Liver (tissue), 9 donors: ENCODE results near the gene MAP4K4. TPM values are rescaled to one million over a fixed set of nuclear protein-coding genes. Genes with fewer than 3 reads are reported as not detected.
A peak's percentile ranks its signal among the peaks of the same experiment; 100 is the strongest.

Experiments used
- DNase-seq: peaks from one replicate; pipeline ENCODE4 v3.0.0-alpha.2; 2017; ENCODE audit warnings: low spot score
- H3K27ac ChIP-seq, 2 donors: one replicate each; pipeline ENCODE4 v1.7.0; 2013; ENCODE audit warnings: inconsistent platforms in 2 of 2, low read length in 2 of 2, control low read depth in 1 of 2, low read depth in 1 of 2, mild to moderate bottlenecking in 1 of 2
- H3K27me3 ChIP-seq, 4 donors: one replicate each; pipeline versions ENCODE4 v1.6.1 to v1.7.0; 2013; ENCODE audit warnings: low read length in 3 of 4, inconsistent platforms in 1 of 4, mild to moderate bottlenecking in 1 of 4, moderate library complexity in 1 of 4; ENCODE audit not compliant: control insufficient read depth in 4 of 4, insufficient read depth in 4 of 4
- H3K36me3 ChIP-seq, 4 donors: one replicate each; pipeline versions ENCODE4 v1.6.1 to v1.7.0; 2013; ENCODE audit warnings: low read length in 3 of 4, mild to moderate bottlenecking in 3 of 4, low read depth in 1 of 4, moderate library complexity in 1 of 4; ENCODE audit not compliant: control insufficient read depth in 4 of 4, insufficient read depth in 3 of 4
- H3K4me1 ChIP-seq, 4 donors: one replicate each; pipeline versions ENCODE4 v1.6.1 to v1.7.0; 2013; ENCODE audit warnings: low read length in 3 of 4, mild to moderate bottlenecking in 3 of 4, moderate library complexity in 1 of 4; ENCODE audit not compliant: control insufficient read depth in 4 of 4, insufficient read depth in 4 of 4
- H3K4me3 ChIP-seq, 3 donors: one replicate each; pipeline versions ENCODE4 v1.6.1 to v1.7.0; 2013; ENCODE audit warnings: low read length in 3 of 3, control low read depth in 1 of 3, low read depth in 1 of 3, mild to moderate bottlenecking in 1 of 3
- H3K9ac ChIP-seq, 2 donors: one replicate each; pipeline ENCODE4 v1.7.0; 2013; ENCODE audit warnings: low read length in 2 of 2, mild to moderate bottlenecking in 2 of 2, moderate library complexity in 2 of 2, control low read depth in 1 of 2, low read depth in 1 of 2
- H3K9me3 ChIP-seq, 4 donors: one replicate each; pipeline versions ENCODE4 v1.6.1 to v1.7.0; 2013; ENCODE audit warnings: low read length in 3 of 4; ENCODE audit not compliant: control insufficient read depth in 4 of 4
- EGR1 ChIP-seq, 2 donors: IDR thresholded peaks; 2 replicates each; pipeline ENCODE4 v1.6.1; 2016 to 2018; ENCODE audit warnings: antibody characterized with exemption in 2 of 2, low read depth in 2 of 2
- FOXA1 ChIP-seq: IDR thresholded peaks from 2 replicates; pipeline ENCODE4 v1.6.1; 2016; ENCODE audit warnings: antibody characterized with exemption
- FOXA2 ChIP-seq: IDR thresholded peaks from 2 replicates; pipeline ENCODE4 v1.6.1; 2016; ENCODE audit warnings: antibody characterized with exemption
- GABPA ChIP-seq, 2 donors: IDR thresholded peaks in 1 of 2; conservative IDR thresholded peaks in 1 of 2; 2 replicates each; pipeline ENCODE4 v1.6.1; 2016; ENCODE audit warnings: antibody characterized with exemption in 2 of 2, mild to moderate bottlenecking in 1 of 2, moderate library complexity in 1 of 2
- HNF4A ChIP-seq, 2 donors: conservative IDR thresholded peaks; 2 replicates each; pipeline ENCODE4 v1.6.1; 2016; ENCODE audit warnings: antibody characterized with exemption in 2 of 2, mild to moderate bottlenecking in 2 of 2
- HNF4G ChIP-seq: IDR thresholded peaks from 2 replicates; pipeline ENCODE4 v1.6.1; 2016; ENCODE audit warnings: antibody characterized with exemption
- JUND ChIP-seq, 2 donors: IDR thresholded peaks; 2 replicates each; pipeline ENCODE4 v1.6.1; 2016; ENCODE audit warnings: antibody characterized with exemption in 2 of 2
- NR2F2 ChIP-seq: IDR thresholded peaks from 2 replicates; pipeline ENCODE4 v1.6.1; 2016; ENCODE audit warnings: antibody characterized with exemption
- RAD21 ChIP-seq, 2 donors: IDR thresholded peaks; 2 replicates each; pipeline ENCODE4 v1.6.1; 2016; ENCODE audit warnings: antibody characterized with exemption in 2 of 2, mild to moderate bottlenecking in 2 of 2
- RXRA ChIP-seq, 2 donors: IDR thresholded peaks; 2 replicates each; pipeline ENCODE4 v1.6.1; 2017 to 2018; ENCODE audit warnings: antibody characterized with exemption in 2 of 2, mild to moderate bottlenecking in 1 of 2
- SP1 ChIP-seq: IDR thresholded peaks from 2 replicates; pipeline ENCODE4 v1.6.1; 2018; ENCODE audit warnings: antibody characterized with exemption, mild to moderate bottlenecking
- TAF1 ChIP-seq: conservative IDR thresholded peaks from 2 replicates; pipeline ENCODE4 v1.6.1; 2016; ENCODE audit warnings: antibody characterized with exemption, mild to moderate bottlenecking
- YY1 ChIP-seq: IDR thresholded peaks from 2 replicates; pipeline ENCODE4 v1.6.1; 2016; ENCODE audit warnings: antibody characterized with exemption, mild to moderate bottlenecking
- WGBS: extraction: QIAGEN DNeasy Blood & Tissue Kit; methylation state at CpG from one replicate; pipeline ENCODE4 v1.1.7; 2013; 5-methylcytosine and 5-hydroxymethylcytosine counted together
- polyA plus RNA-seq, 2 donors: library from polyadenylated mRNA; stranded (reverse) in 1 of 2; unstranded in 1 of 2; fragments of 200-250 nt in 1 of 2; fragments of >200 nt in 1 of 2; fragmentation: Nextera tagmentation in 1 of 2; extraction: Ambion mirVana in 1 of 2; gene quantifications; one replicate each; pipeline versions ENCODE4 v1.2.1 to v1.2.3, GENCODE V29; 2013 to 2015
- total RNA-seq, 2 donors: library from RNA; depleted of rRNA; stranded (reverse); fragments of >200 nt; gene quantifications; one replicate each; pipeline ENCODE4 v1.2.3, GENCODE V29; 2014
- TF ChIP-seq, protein P1 (sequence below): IDR thresholded peaks from 2 replicates; pipeline ENCODE4 v1.6.1; 2016; ENCODE audit warnings: antibody characterized with exemption
- TF ChIP-seq, protein P2 (sequence below): IDR thresholded peaks from 2 replicates; pipeline ENCODE4 v1.6.1; 2016; ENCODE audit warnings: antibody characterized with exemption, mild to moderate bottlenecking
- TF ChIP-seq, protein P3 (sequence below): IDR thresholded peaks from 2 replicates; pipeline ENCODE4 v1.6.1; 2016; ENCODE audit warnings: antibody characterized with exemption
- TF ChIP-seq, protein P4 (sequence below): fragments of 150-350 bp; IDR thresholded peaks from 2 replicates; pipeline ENCODE4 v1.5.1; 2017; ENCODE audit warnings: improper control_type of control experiment, low read depth, low read length; ENCODE audit not compliant: missing input control
- TF ChIP-seq, protein P5 (sequence below): IDR thresholded peaks from 2 replicates; pipeline ENCODE4 v1.6.1; 2016; ENCODE audit warnings: antibody characterized with exemption
- donor health status: healthy.
- donor health status: healthy.
- donor health status: healthy.
- donor health status: healthy.
- donor health status: healthy.

MAP4K4 gene
- total and polyA plus RNA-seq, 4 donors: 9.1 to 40.0 (median 23.6) TPM

DNA sequence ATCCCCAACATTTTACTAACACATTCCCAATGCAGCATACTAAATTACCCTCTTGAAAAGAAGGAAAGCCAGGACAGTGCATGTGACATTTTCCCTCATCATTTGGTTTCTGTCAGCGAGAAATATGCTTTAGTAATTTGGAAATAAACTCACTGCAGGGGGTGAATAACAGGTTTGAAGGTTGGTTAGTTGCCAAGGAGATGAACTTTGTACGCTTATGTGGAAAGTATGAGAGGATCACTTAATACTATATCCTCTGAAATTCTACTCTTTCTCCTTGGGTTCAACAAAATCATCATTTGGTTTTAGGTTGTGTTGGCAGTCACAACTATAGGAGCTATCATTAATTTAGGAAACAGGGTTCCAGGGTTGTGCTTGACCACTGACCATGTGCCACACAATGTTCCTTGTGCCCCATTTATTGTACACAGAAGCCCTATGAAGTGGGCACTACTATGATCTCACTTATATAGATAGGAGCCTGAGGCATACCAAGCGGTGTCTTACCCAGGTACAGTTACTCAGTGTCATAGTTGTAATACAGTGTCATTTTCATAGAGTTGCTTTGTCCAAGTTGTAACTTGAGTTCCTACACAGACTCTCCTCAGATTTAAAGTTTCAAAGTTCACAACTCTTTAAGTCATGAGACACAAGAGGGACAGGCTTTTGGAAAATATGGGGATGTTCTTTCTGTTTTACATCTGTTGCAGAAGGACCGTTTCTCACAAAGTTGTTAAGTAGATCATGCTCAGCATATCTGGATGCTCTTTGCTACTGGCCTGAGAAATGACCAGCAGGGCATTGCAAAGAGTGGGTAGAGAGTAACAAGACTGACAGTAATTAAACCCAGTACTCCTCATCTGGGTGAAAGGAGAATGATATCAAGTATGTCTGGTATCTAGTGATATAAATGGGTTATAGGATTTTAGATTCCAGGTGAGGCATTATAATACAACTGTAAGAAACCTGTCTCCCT is 91.8 kb downstream of the MAP4K4 start:
- TF ChIP-seq, protein P1, sequence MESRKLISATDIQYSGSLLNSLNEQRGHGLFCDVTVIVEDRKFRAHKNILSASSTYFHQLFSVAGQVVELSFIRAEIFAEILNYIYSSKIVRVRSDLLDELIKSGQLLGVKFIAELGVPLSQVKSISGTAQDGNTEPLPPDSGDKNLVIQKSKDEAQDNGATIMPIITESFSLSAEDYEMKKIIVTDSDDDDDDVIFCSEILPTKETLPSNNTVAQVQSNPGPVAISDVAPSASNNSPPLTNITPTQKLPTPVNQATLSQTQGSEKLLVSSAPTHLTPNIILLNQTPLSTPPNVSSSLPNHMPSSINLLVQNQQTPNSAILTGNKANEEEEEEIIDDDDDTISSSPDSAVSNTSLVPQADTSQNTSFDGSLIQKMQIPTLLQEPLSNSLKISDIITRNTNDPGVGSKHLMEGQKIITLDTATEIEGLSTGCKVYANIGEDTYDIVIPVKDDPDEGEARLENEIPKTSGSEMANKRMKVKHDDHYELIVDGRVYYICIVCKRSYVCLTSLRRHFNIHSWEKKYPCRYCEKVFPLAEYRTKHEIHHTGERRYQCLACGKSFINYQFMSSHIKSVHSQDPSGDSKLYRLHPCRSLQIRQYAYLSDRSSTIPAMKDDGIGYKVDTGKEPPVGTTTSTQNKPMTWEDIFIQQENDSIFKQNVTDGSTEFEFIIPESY: peak; percentile 11
- TF ChIP-seq RAD21 (IDR thresholded peaks at IDR 0.05) (peak in 1 of 2 donors; percentile 21), JUND (IDR thresholded peaks at IDR 0.05) (peak; percentile 63 to 94), RXRA (IDR thresholded peaks at IDR 0.05) (peak; percentile 54 to 70), EGR1 (IDR thresholded peaks at IDR 0.05; ENCODE audit: low read depth in 2 of 2) (peak in 1 of 2 donors; percentile 75), TAF1 (no peak), SP1 (peak; percentile 62), NR2F2 (peak; percentile 24), YY1 (no peak), GABPA (IDR thresholded peaks at IDR 0.05 in 1 of 2, conservative IDR thresholded peaks at IDR 0.05 in 1 of 2) (no peak), HNF4G (peak; percentile 60), FOXA1 (no peak), FOXA2 (no peak), HNF4A (conservative IDR thresholded peaks at IDR 0.05) (peak; percentile 84 to 89)
- TF ChIP-seq, protein P2, sequence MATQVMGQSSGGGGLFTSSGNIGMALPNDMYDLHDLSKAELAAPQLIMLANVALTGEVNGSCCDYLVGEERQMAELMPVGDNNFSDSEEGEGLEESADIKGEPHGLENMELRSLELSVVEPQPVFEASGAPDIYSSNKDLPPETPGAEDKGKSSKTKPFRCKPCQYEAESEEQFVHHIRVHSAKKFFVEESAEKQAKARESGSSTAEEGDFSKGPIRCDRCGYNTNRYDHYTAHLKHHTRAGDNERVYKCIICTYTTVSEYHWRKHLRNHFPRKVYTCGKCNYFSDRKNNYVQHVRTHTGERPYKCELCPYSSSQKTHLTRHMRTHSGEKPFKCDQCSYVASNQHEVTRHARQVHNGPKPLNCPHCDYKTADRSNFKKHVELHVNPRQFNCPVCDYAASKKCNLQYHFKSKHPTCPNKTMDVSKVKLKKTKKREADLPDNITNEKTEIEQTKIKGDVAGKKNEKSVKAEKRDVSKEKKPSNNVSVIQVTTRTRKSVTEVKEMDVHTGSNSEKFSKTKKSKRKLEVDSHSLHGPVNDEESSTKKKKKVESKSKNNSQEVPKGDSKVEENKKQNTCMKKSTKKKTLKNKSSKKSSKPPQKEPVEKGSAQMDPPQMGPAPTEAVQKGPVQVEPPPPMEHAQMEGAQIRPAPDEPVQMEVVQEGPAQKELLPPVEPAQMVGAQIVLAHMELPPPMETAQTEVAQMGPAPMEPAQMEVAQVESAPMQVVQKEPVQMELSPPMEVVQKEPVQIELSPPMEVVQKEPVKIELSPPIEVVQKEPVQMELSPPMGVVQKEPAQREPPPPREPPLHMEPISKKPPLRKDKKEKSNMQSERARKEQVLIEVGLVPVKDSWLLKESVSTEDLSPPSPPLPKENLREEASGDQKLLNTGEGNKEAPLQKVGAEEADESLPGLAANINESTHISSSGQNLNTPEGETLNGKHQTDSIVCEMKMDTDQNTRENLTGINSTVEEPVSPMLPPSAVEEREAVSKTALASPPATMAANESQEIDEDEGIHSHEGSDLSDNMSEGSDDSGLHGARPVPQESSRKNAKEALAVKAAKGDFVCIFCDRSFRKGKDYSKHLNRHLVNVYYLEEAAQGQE: no peak
- TF ChIP-seq, protein P3, sequence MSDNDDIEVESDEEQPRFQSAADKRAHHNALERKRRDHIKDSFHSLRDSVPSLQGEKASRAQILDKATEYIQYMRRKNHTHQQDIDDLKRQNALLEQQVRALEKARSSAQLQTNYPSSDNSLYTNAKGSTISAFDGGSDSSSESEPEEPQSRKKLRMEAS: peak; percentile 42
- TF ChIP-seq, protein P4, sequence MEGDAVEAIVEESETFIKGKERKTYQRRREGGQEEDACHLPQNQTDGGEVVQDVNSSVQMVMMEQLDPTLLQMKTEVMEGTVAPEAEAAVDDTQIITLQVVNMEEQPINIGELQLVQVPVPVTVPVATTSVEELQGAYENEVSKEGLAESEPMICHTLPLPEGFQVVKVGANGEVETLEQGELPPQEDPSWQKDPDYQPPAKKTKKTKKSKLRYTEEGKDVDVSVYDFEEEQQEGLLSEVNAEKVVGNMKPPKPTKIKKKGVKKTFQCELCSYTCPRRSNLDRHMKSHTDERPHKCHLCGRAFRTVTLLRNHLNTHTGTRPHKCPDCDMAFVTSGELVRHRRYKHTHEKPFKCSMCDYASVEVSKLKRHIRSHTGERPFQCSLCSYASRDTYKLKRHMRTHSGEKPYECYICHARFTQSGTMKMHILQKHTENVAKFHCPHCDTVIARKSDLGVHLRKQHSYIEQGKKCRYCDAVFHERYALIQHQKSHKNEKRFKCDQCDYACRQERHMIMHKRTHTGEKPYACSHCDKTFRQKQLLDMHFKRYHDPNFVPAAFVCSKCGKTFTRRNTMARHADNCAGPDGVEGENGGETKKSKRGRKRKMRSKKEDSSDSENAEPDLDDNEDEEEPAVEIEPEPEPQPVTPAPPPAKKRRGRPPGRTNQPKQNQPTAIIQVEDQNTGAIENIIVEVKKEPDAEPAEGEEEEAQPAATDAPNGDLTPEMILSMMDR: no peak
- TF ChIP-seq, protein P5, sequence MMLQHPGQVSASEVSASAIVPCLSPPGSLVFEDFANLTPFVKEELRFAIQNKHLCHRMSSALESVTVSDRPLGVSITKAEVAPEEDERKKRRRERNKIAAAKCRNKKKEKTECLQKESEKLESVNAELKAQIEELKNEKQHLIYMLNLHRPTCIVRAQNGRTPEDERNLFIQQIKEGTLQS: no peak
- Histone ChIP-seq H3K27me3 (no peaks in the 10 kb centered on the region), H3K4me1 (peaks cover 0 to 26% (median 10%) of the 10 kb centered on the region in 4 donors), H3K9ac (no peak overlapping the region), H3K36me3 (no peaks in the 10 kb centered on the region), H3K27ac (peak overlapping the region; percentile 51 to 53), H3K4me3 (no peak overlapping the region), H3K9me3 (no peaks in the 10 kb centered on the region)
- 54% methylated on average over 4 of the region's 4 CpGs for WGBS
- DNase-seq: no peak
